GM12878 (cell line): ENCODE results near the gene AURKAIP1. TPM values are rescaled to one million over a fixed set of nuclear protein-coding genes. Genes with fewer than 3 reads are reported as not detected.

Experiments used
- ATAC-seq: fragments of 200-7000 bp; cut with Tn5 transposase; 3 replicates; pipeline ENCODE4 v1.9.1; 2020; ENCODE audit warnings: mild to moderate bottlenecking, moderate library complexity
- BruUV-seq: library from RNA; stranded (reverse); fragments of 400-500 nt; replicated peaks from 2 replicates; lab custom pipeline; 2021; lab: Mats Ljungman, UMichigan
- CTCF ChIA-PET: fragments of 300-600 bp; sonication (Branson Sonifier 250); formaldehyde crosslinking; extraction: SDS; loops from one replicate; lab custom pipeline; 2021; ENCODE audit warnings: inconsistent platforms; lab: Yijun Ruan, JAX
- POLR2A ChIA-PET: fragments of 350-600 bp; formaldehyde crosslinking; extraction: SDS; loops from one replicate; lab custom pipeline; 2021; ENCODE audit warnings: inconsistent platforms; lab: Charles Lee
- RAD21 ChIA-PET: fragments of 300-600 bp; sonication (Branson Sonifier 250); formaldehyde crosslinking; loops from one replicate; lab custom pipeline; 2023; ENCODE audit warnings: antibody characterized with exemption; ENCODE audit not compliant: unreplicated experiment; lab: Charles Lee
- SMC1A ChIA-PET: fragments of 300-600 bp; sonication (Branson Sonifier 250); formaldehyde crosslinking; loops from one replicate; lab custom pipeline; 2023; ENCODE audit not compliant: unreplicated experiment, uncharacterized antibody; lab: Charles Lee
- DNase-seq: peaks from one replicate; pipeline ENCODE4 v3.0.0-alpha.2; 2011; ENCODE audit warnings: low read depth, low spot score
- FAIRE-seq: peaks from 3 replicates; lab custom pipeline; 2011; peaks lifted over from hg19 to GRCh38; lab: Jason Lieb, UNC
- H2AFZ ChIP-seq: 2 replicates; pipeline ENCODE4 v1.6.0; 2011; ENCODE audit warnings: low read depth, low read length, control low read depth; ENCODE audit not compliant: control insufficient read depth
- H3K27ac ChIP-seq: 2 replicates; pipeline ENCODE4 v1.5.1; 2011; ENCODE audit warnings: control low read depth; ENCODE audit not compliant: control insufficient read depth, insufficient read depth
- H3K27me3 ChIP-seq, 2 experiments: replicated peaks in 1 of 2; 2 replicates each; pipeline versions ENCODE4 v1.6.0 to v1.6.1; 2011; ENCODE audit warnings: low read length in 1 of 2; ENCODE audit not compliant: control insufficient read depth in 2 of 2, insufficient read depth in 2 of 2
- H3K36me3 ChIP-seq, 2 experiments: 2 replicates each; pipeline ENCODE4 v1.5.1; 2011; ENCODE audit warnings: low read length in 1 of 2; ENCODE audit not compliant: control insufficient read depth in 2 of 2, insufficient read depth in 2 of 2
- H3K4me1 ChIP-seq: 2 replicates; pipeline ENCODE4 v1.6.1; 2011; ENCODE audit warnings: mild to moderate bottlenecking, low read length, moderate library complexity, mixed read lengths; ENCODE audit not compliant: control insufficient read depth, insufficient read depth
- H3K4me2 ChIP-seq: 2 replicates; pipeline ENCODE4 v1.6.0; 2011; ENCODE audit warnings: control low read depth; ENCODE audit not compliant: control insufficient read depth, insufficient read depth
- H3K4me3 ChIP-seq: fragments of 200-600 bp; sonication (generic); 2 replicates; pipeline ENCODE4 v1.5.1; 2016
- H3K79me2 ChIP-seq: 2 replicates; pipeline ENCODE4 v1.6.0; 2011; ENCODE audit warnings: low read length; ENCODE audit not compliant: control insufficient read depth, insufficient read depth
- H3K9ac ChIP-seq: 2 replicates; pipeline ENCODE4 v1.8.0; 2011; ENCODE audit warnings: low read length, control low read depth, mixed read lengths; ENCODE audit not compliant: control insufficient read depth, insufficient read depth
- H3K9me3 ChIP-seq: replicated peaks from 3 replicates; pipeline ENCODE4 v1.5.1; 2011; ENCODE audit warnings: mild to moderate bottlenecking, low read length; ENCODE audit not compliant: control insufficient read depth, insufficient read depth
- H4K20me1 ChIP-seq: 2 replicates; pipeline ENCODE4 v1.6.0; 2011; ENCODE audit not compliant: control insufficient read depth, insufficient read depth
- ATF3 ChIP-seq: IDR thresholded peaks from 2 replicates; pipeline ENCODE4 v1.6.1; 2011; ENCODE audit warnings: low read depth, mild to moderate bottlenecking, low read length, moderate library complexity, borderline replicate concordance; ENCODE audit errors: extremely low read depth
- CHD2 ChIP-seq: IDR thresholded peaks from 2 replicates; pipeline ENCODE4 v1.6.1; 2011; ENCODE audit warnings: low read depth, low read length, improper control_type of control experiment, borderline replicate concordance
- NFXL1 ChIP-seq: fragments of 450-650 bp; IDR thresholded peaks from 2 replicates; pipeline ENCODE4 v1.6.1; 2017; ENCODE audit warnings: antibody characterized with exemption, mild to moderate bottlenecking, borderline replicate concordance
- POLR2A ChIP-seq: IDR thresholded peaks from 2 replicates; pipeline ENCODE4 v1.6.1; 2011; ENCODE audit warnings: low read depth, mild to moderate bottlenecking, low read length
- TARDBP ChIP-seq: IDR thresholded peaks from 2 replicates; pipeline ENCODE4 v1.6.1; 2016; ENCODE audit warnings: borderline replicate concordance
- WGBS: methylation state at CpG from one replicate; pipeline ENCODE4 v1.1.6; 2016; ENCODE audit warnings: low lambda C conversion rate; ENCODE audit not compliant: insufficient replicate concordance, insufficient coverage; ENCODE audit errors: missing lambda C conversion rate; 5-methylcytosine and 5-hydroxymethylcytosine counted together
- in situ Hi-C: fragments of 300-500 bp; cut with MboI; formaldehyde crosslinking; loops from 9 replicates; pipeline ENCODE4 v1.14.3; 2018; ENCODE audit warnings: mixed read lengths
- intact Hi-C: fragments of 100-400 bp; cut with micrococcal nuclease; formaldehyde crosslinking; loops from one replicate; pipeline ENCODE4 v1.14.2; 2022; ENCODE audit not compliant: unreplicated experiment
- polyA plus RNA-seq, 11 experiments: library from polyadenylated mRNA; depleted of rRNA in 4 of 11; unstranded in 6 of 11; stranded (reverse) in 5 of 11; fragments of >200 nt; fragmentation: Nextera tagmentation in 4 of 11; fragmentation: Illumina TruSeq in 1 of 11; extraction: Ambion mirVana in 4 of 11; extraction: Trizol in 1 of 11; gene quantifications; 1 replicate in 1 of 11; 2 replicates in 10 of 11; pipeline versions ENCODE4 v1.2.1 to v1.2.3, GENCODE V29; 2011 to 2016; ENCODE audit warnings: inconsistent platforms in 2 of 11, missing spikeins in 2 of 11, low read depth in 1 of 11
- total RNA-seq, 4 experiments: library from RNA; depleted of rRNA in 3 of 4; stranded (reverse); fragments of >200 nt in 3 of 4; fragmentation: Illumina TruSeq in 1 of 4; extraction: Trizol in 1 of 4; gene quantifications; 2 replicates each; pipeline versions ENCODE4 v1.2.1 to v1.2.3, GENCODE V29; 2013 to 2021
- TF ChIP-seq, protein P1 (sequence below): IDR thresholded peaks from 2 replicates; pipeline ENCODE4 v1.6.1; 2011; ENCODE audit warnings: mild to moderate bottlenecking, low read depth, low read length, moderate library complexity; ENCODE audit not compliant: insufficient replicate concordance

Gene AURKAIP1
- total and polyA plus RNA-seq, 10 of the 15 experiments (the other 5 are each of a cell fraction or from before 2014, with no cell fraction given) = 6.5 to 366 (median 120) TPM

DNA sequence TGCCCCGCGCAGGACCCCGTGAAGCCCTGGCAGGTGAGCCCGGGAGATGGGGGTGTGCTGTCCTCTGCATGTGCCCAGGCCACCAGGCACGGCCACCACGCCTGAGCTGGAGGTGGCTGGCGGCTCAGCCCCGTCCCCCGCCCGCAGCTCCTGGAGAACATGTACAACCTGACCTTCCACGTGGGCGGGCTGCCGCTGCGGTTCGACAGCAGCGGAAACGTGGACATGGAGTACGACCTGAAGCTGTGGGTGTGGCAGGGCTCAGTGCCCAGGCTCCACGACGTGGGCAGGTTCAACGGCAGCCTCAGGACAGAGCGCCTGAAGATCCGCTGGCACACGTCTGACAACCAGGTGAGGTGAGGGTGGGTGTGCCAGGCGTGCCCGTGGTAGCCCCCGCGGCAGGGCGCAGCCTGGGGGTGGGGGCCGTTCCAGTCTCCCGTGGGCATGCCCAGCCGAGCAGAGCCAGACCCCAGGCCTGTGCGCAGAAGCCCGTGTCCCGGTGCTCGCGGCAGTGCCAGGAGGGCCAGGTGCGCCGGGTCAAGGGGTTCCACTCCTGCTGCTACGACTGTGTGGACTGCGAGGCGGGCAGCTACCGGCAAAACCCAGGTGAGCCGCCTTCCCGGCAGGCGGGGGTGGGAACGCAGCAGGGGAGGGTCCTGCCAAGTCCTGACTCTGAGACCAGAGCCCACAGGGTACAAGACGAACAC lies 42.1 kb downstream of the AURKAIP1 start:
- Histone ChIP-seq H3K9me3 (no peaks in the 10 kb centered on the region), H3K9ac (no peak overlapping the region), H4K20me1 (no peaks in the 10 kb centered on the region), H3K36me3 (no peaks in the 10 kb centered on the region), H2AFZ (no peak overlapping the region), H3K79me2 (no peaks in the 10 kb centered on the region), H3K27ac (no peak overlapping the region), H3K27me3 (no peaks in the 10 kb centered on the region), H3K4me2 (no peak overlapping the region), H3K4me1 (no peaks in the 10 kb centered on the region), H3K4me3 (no peak overlapping the region)
- in situ Hi-C loops = no loop called here
- ChIA-PET CTCF (no interaction called here), RAD21 (no interaction called here), POLR2A (no interaction called here), SMC1A (no interaction called here)
- no peak for ATAC-seq
- TF ChIP-seq POLR2A (peak; percentile 51), TARDBP (no peak)
- DNase-seq = no peak
- intact Hi-C loops = no loop called here
- WGBS = 88% methylated on average over 26 of the region's 48 CpGs
- FAIRE-seq = no peak
- BruUV-seq = no TSS peak

- in situ Hi-C loops = no loop called here
- ChIA-PET POLR2A (no interaction called here), SMC1A (no interaction called here), RAD21 (interaction anchor here (0.6 kb wide), 1 partner anchor 253 kb away, joined by 3 read pairs; no protein-coding TSS in a partner anchor), CTCF (no interaction called here)
- Histone ChIP-seq H3K9me3 (no peaks in the 10 kb centered on the region), H3K4me2 (no peak overlapping the region), H3K4me3 (no peak overlapping the region), H2AFZ (no peak overlapping the region), H3K79me2 (no peaks in the 10 kb centered on the region), H3K36me3 (no peaks in the 10 kb centered on the region), H3K4me1 (no peaks in the 10 kb centered on the region), H3K27me3 (no peaks in the 10 kb centered on the region), H3K9ac (no peak overlapping the region)
- intact Hi-C loops = no loop called here
- no peak for DNase-seq
- BruUV-seq = no TSS peak
- WGBS = 89% methylated on average over 55 of the region's 57 CpGs
- ATAC-seq = no peak
- TF ChIP-seq, protein P1, sequence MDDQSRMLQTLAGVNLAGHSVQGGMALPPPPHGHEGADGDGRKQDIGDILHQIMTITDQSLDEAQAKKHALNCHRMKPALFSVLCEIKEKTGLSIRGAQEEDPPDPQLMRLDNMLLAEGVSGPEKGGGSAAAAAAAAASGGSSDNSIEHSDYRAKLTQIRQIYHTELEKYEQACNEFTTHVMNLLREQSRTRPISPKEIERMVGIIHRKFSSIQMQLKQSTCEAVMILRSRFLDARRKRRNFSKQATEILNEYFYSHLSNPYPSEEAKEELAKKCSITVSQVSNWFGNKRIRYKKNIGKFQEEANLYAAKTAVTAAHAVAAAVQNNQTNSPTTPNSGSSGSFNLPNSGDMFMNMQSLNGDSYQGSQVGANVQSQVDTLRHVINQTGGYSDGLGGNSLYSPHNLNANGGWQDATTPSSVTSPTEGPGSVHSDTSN = no peak
- peak; percentile 25; the same call in 1 of the 2 replicates for TF ChIP-seq POLR2A
- TF ChIP-seq ATF3 = no peak
- no peak for TF ChIP-seq NFXL1
- TF ChIP-seq CHD2 = no peak
- TF ChIP-seq, all 136 proteins: peak for 1
- FAIRE-seq = no peak
- Histone ChIP-seq H3K27ac (no peak overlapping the region), H4K20me1 (no peaks in the 10 kb centered on the region)
Measured at GRCh38 chr1:1332031-1332755, 42.8 kb downstream of the AURKAIP1 start.
